ENCODE results near the gene TIGD1.
"Not testable (repeated sequence)": the region's sequence is repeated elsewhere in the genome, so short reads cannot be mapped to it uniquely, and the experiment has no call there.

The TIGD1 gene

GRCh38 chr2:232538671-232539070, 11.7 kb downstream of the TIGD1 start:
- no peak for DNase-seq

GRCh38 chr2:232537499-232537898, 12.9 kb downstream of the TIGD1 start:
- DNase-seq, result no peak

DNA sequence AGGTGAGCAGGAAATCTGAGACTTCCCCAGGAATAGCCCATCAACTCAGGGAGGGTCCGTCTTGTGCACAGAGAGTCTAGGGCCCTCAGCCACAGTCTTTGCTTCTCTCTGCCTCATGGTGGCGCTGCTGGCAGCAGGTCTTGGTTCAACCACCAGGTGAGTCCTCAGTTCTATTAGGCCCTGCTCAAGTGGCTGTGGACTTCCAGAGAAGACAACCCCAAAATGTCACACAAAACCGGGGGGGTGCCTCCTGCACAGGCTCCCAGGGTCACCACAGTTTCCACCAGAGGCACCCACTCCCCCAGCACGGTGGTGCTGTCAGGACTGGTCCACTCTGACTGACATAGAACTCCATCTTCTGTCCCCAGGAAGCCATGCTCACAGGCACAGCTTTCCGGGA, 13.3 kb downstream of the TIGD1 start:
- DNase-seq, result no peak

GRCh38 chr2:232535761-232536530, 14.4 kb downstream of the TIGD1 start:
- no peak for DNase-seq

DNA sequence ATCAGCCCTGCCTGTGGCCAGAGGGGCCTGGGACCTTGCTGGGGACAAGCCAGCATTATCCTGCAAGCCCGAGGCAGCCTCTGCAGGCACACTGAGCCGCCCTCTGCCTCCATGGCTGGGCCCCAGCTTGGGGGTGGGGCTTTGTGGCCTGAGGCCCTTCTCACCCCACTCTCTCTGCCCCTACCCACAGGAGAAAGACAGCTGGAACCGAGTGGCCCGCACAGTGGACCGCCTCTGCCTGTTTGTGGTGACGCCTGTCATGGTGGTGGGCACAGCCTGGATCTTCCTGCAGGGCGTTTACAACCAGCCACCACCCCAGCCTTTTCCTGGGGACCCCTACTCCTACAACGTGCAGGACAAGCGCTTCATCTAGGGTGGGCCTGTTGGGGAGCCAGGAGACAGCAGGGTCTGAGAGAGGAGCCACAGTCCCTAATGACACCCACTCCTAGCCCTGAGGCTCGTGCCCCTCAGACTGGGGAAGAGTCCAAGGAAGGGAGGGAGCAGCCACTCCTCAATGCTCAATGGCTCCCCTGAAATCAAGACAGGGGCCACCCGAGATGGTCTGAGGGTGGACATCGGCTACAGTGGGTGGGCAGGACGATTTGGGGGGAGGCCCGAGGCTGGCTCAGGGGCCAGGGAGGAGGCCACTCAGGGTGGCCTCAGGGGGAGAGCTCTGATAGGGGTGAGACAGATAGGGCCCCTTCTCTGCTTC, 15.3 kb downstream of the TIGD1 start:
- DNase-seq, result no peak

- no peak for DNase-seq
Measured at GRCh38 chr2:232533944-232534710, 16.2 kb downstream of the TIGD1 start.

GRCh38 chr2:232532821-232533220, 17.5 kb downstream of the TIGD1 start:
- DNase-seq, result not testable (repeated sequence)

DNA sequence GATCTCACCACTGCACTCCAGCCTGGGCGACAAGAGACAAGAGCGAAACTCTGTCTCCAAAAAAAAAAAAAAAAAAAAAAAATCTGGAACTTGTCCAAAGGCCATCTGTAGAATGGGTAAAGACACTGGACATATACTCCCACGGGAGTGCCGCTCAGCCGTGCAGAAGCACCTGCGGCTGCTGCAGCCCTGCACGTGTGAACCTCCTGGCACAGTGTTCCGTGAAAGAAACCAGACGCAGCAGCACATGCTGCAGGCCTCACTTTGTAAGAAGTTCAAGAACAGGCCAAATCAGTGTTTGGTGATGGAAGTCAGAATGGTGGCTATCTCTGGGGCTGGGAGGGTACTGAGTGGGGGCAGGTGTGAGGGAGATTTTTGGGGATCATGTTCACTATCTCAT, 17.9 kb downstream of the TIGD1 start:
- no peak for DNase-seq

DNA sequence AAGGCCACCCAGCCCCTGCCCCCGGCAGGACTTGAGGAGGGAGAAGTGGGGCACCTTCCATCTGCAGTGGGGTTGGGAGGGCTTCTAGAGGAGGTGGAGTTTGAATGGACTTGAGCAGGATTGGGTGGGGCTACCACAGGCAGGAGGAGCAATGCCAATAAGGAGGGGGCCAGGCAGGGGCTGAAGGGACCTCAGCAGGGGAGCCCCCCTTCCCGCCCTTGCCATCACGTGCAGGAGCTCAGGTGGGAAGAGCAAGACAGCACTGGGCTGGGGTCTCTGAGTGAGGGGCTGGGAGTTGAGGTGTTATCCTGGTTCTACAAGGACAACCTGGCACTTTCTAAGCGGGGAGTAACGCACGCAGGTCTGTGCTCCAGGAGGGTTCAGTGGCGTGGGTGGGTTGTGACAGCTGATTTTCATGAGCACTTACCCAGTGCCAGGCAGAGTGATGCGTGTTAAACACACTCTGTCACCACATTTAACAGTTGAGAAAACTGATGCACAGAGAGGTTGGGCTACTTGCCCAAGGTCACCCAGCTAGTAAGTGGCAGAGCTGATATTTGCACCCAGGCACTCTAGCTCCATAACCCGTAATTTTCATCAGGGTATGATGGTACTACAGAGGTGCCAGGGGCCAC, 19.6 kb downstream of the TIGD1 start:
- DNase-seq, result no peak

GRCh38 chr2:232529806-232530547, 20.4 kb downstream of the TIGD1 start:
- no peak for DNase-seq

- DNase-seq, result no peak
Measured at GRCh38 chr2:232528746-232529460, 21.5 kb downstream of the TIGD1 start.

DNA sequence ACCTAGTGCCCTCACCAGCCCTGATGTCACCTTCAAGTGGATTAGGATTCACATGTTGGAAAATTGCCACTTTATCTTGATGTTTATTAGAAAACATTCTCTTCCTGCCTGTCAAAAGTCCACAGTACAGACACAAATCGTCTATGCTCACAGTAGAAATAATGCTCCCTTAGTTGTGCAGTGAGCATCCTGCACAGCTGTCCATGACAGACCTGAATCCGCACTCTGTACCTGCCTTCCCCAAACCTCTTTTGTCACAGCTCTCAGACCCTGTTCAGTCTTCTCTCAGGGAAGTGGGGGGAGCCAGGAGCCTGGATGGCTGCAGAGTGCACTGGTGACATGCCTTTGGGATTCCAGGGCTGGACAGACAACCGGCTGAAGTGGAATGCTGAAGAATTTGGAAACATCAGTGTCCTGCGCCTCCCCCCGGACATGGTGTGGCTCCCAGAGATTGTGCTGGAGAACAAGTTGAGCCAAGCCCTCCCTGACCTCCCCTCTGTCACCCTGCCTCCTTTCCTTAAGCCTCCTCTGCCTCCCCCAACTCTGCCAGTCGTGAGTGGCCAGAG, 22.4 kb downstream of the TIGD1 start:
- no peak for DNase-seq

- no peak for DNase-seq
Measured at GRCh38 chr2:232526372-232526941, 23.9 kb downstream of the TIGD1 start.

- DNase-seq, result no peak
Measured at GRCh38 chr2:232525791-232526371, 24.5 kb downstream of the TIGD1 start, which contains the start of gene CHRND. TSS of gene CHRND (plus strand) at chr2:232526160. CDS start at chr2:232526216, 56 bp downstream.

- no peak for DNase-seq
Measured at GRCh38 chr2:232525199-232525598, 25.2 kb downstream of the TIGD1 start.

GRCh38 chr2:232524771-232525170, 25.6 kb downstream of the TIGD1 start:
- no peak for DNase-seq

- no peak for DNase-seq
Measured at GRCh38 chr2:232523682-232524597, 26.4 kb downstream of the TIGD1 start.

GRCh38 chr2:232523402-232523681, 27.0 kb downstream of the TIGD1 start:
- DNase-seq, result no peak

- no peak for DNase-seq
Measured at GRCh38 chr2:232522623-232523401, 27.5 kb downstream of the TIGD1 start.
